HCT116 (cell line): ENCODE measurements around the gene GLDN. TPM values are rescaled to one million over a fixed set of nuclear protein-coding genes. Genes with fewer than 3 reads are reported as not detected.

Source experiments
- ATAC-seq: fragments of 200-7000 bp; cut with Tn5 transposase; 2 replicates; pipeline ENCODE4 v1.9.1; 2020; ENCODE audit warnings: mild to moderate bottlenecking, moderate library complexity
- BruUV-seq: library from RNA; stranded (reverse); fragments of 400-500 nt; replicated peaks from 2 replicates; lab custom pipeline; 2021; lab: Mats Ljungman, UMichigan
- CTCF ChIA-PET: fragments of 300-600 bp; sonication (Branson Sonifier 250); formaldehyde crosslinking; loops from one replicate; lab custom pipeline; 2021; ENCODE audit warnings: antibody characterized with exemption; lab: Charles Lee
- POLR2A ChIA-PET: fragments of 300-600, 350-600 bp; sonication (Branson Sonifier 250); formaldehyde crosslinking; loops from one replicate; lab custom pipeline; 2021; ENCODE audit warnings: antibody characterized with exemption; lab: Charles Lee
- RAD21 ChIA-PET, 2 experiments: fragments of 300-600 bp; sonication (Branson Sonifier 250); formaldehyde crosslinking; loops; one replicate each; lab custom pipeline; 2023; ENCODE audit warnings: low total read pairs in 2 of 2; ENCODE audit not compliant: uncharacterized antibody in 2 of 2, unreplicated experiment in 2 of 2, low non-redundant PET in 1 of 2; lab: Charles Lee
- DNase-seq: peaks from one replicate; pipeline ENCODE4 v3.0.0-alpha.2; 2010; ENCODE audit warnings: low read depth, low spot score
- H2AFZ ChIP-seq: fragments of 200-600 bp; shearing (Covaris generic), sonication (generic); 2 replicates; pipeline ENCODE4 v1.6.1; 2017; ENCODE audit warnings: low read depth, mixed run types, mixed read lengths, antibody characterized with exemption, low read length; ENCODE audit not compliant: poor library complexity, severe bottlenecking
- H3K27ac ChIP-seq: 2 replicates; pipeline ENCODE4 v1.5.1; 2012; ENCODE audit warnings: low read depth, low read length
- H3K27me3 ChIP-seq: fragments of 200-600 bp; sonication (generic); 2 replicates; pipeline ENCODE4 v1.6.1; 2016; ENCODE audit warnings: mixed run types, low read length, mixed read lengths; ENCODE audit not compliant: insufficient read depth
- H3K36me3 ChIP-seq, 2 experiments: fragments of 200-500 bp in 1 of 2; fragments of 200-600 bp in 1 of 2; sonication (Bioruptor generic) in 1 of 2; sonication (generic) in 1 of 2; 2 replicates each; pipeline versions ENCODE4 v1.5.1 to v1.6.1; 2014 to 2016; ENCODE audit warnings: low read length in 2 of 2, inconsistent platforms in 1 of 2, mixed read lengths in 1 of 2, mixed run types in 1 of 2; ENCODE audit not compliant: insufficient read depth in 2 of 2, control insufficient read depth in 1 of 2
- H3K4me1 ChIP-seq, 2 experiments: fragments of 200-600 bp in 1 of 2; sonication (generic) in 1 of 2; 2 replicates each; pipeline versions ENCODE4 v1.5.1 to v1.6.1; 2012 to 2017; ENCODE audit warnings: low read length in 2 of 2, inconsistent platforms in 1 of 2, mild to moderate bottlenecking in 1 of 2, mixed read lengths in 1 of 2, mixed run types in 1 of 2, moderate library complexity in 1 of 2; ENCODE audit not compliant: insufficient read depth in 2 of 2, control insufficient read depth in 1 of 2
- H3K4me2 ChIP-seq: fragments of 200-600 bp; sonication (generic); 2 replicates; pipeline ENCODE4 v1.6.1; 2017; ENCODE audit warnings: mixed run types, low read length, mixed read lengths
- H3K4me3 ChIP-seq, 2 experiments: fragments of 200-600 bp in 1 of 2; sonication (generic) in 1 of 2; replicated peaks in 1 of 2; 2 replicates each; pipeline ENCODE4 v1.5.1; 2011 to 2016; ENCODE audit warnings: low read length in 2 of 2, control low read depth in 1 of 2, low read depth in 1 of 2, mild to moderate bottlenecking in 1 of 2, mixed read lengths in 1 of 2, mixed run types in 1 of 2
- H3K79me2 ChIP-seq: fragments of 200-600 bp; sonication (generic); 2 replicates; pipeline ENCODE4 v1.6.1; 2017; ENCODE audit warnings: mild to moderate bottlenecking, mixed run types, low read length, moderate library complexity, mixed read lengths; ENCODE audit not compliant: insufficient read depth
- H3K9ac ChIP-seq: fragments of 200-600 bp; sonication (generic); 2 replicates; pipeline ENCODE4 v1.6.1; 2016; ENCODE audit warnings: low read length, mixed read lengths
- H3K9me2 ChIP-seq: fragments of 200-600 bp; sonication (generic), shearing (Covaris generic); 2 replicates; pipeline ENCODE4 v1.6.1; 2017; ENCODE audit warnings: mixed run types, mild to moderate bottlenecking, moderate library complexity; ENCODE audit not compliant: insufficient read depth
- H3K9me3 ChIP-seq, 2 experiments: fragments of 200-500 bp in 1 of 2; fragments of 200-600 bp in 1 of 2; sonication (Bioruptor generic) in 1 of 2; sonication (generic) in 1 of 2; 2 replicates each; pipeline ENCODE4 v1.6.1; 2014 to 2017; ENCODE audit warnings: low read length in 2 of 2, mixed read lengths in 2 of 2, inconsistent platforms in 1 of 2, low read depth in 1 of 2, mild to moderate bottlenecking in 1 of 2, mixed run types in 1 of 2, moderate library complexity in 1 of 2; ENCODE audit not compliant: control insufficient read depth in 1 of 2, insufficient read depth in 1 of 2
- H4K20me1 ChIP-seq: fragments of 200-600 bp; sonication (generic), shearing (Covaris generic); 2 replicates; pipeline ENCODE4 v1.6.1; 2017; ENCODE audit warnings: mixed run types, mild to moderate bottlenecking, moderate library complexity; ENCODE audit not compliant: insufficient read depth
- CTCF ChIP-seq, 3 experiments: fragments of 200-600 bp in 1 of 3; sonication (generic) in 1 of 3; IDR thresholded peaks in 2 of 3; conservative IDR thresholded peaks in 1 of 3; 2 replicates each; pipeline ENCODE4 v1.5.1; 2012 to 2017; ENCODE audit warnings: low read depth in 2 of 3, low read length in 2 of 3, antibody characterized with exemption in 1 of 3, borderline replicate concordance in 1 of 3, control low read depth in 1 of 3, mild to moderate bottlenecking in 1 of 3, mixed read lengths in 1 of 3, mixed run types in 1 of 3, moderate library complexity in 1 of 3; ENCODE audit not compliant: insufficient read depth in 1 of 3
- EGR1 ChIP-seq: IDR thresholded peaks from 2 replicates; pipeline ENCODE4 v1.6.1; 2012; ENCODE audit warnings: low read depth
- EZH2phosphoT487 ChIP-seq: fragments of 200-600 bp; IDR thresholded peaks from 2 replicates; pipeline ENCODE4 v1.6.1; 2018; ENCODE audit warnings: antibody characterized with exemption, borderline replicate concordance
- FOSL1 ChIP-seq: IDR thresholded peaks from 2 replicates; pipeline ENCODE4 v1.6.1; 2012; ENCODE audit warnings: low read depth
- RAD21 ChIP-seq: IDR thresholded peaks from 2 replicates; pipeline ENCODE4 v1.6.1; 2012; ENCODE audit warnings: low read depth, mild to moderate bottlenecking
- REST ChIP-seq: IDR thresholded peaks from 2 replicates; pipeline ENCODE4 v1.6.1; 2012; ENCODE audit warnings: low read depth
- ZBTB33 ChIP-seq: IDR thresholded peaks from 2 replicates; pipeline ENCODE4 v1.6.1; 2011; ENCODE audit warnings: mild to moderate bottlenecking, low read length, moderate library complexity; ENCODE audit not compliant: insufficient replicate concordance; ENCODE audit errors: extremely low read depth
- intact Hi-C: fragments of 100-400 bp; cut with micrococcal nuclease; formaldehyde crosslinking; loops from 2 replicates; pipeline ENCODE4 v1.10.0; 2022
- total RNA-seq: library from RNA; stranded (reverse); gene quantifications from one replicate; pipeline ENCODE4 v1.2.1, GENCODE V29; 2021; ENCODE audit not compliant: unreplicated experiment

GLDN gene
- total RNA-seq, 1 experiment from 2014 or later: 3.0 TPM

GRCh38 chr15:51307811-51308210 is 33.6 kb upstream of the GLDN start:
- intact Hi-C loops: no loop called here
- H4K20me1 ChIP-seq: no peaks in the 10 kb centered on the region
- H3K36me3 ChIP-seq: no peaks in the 10 kb centered on the region
- DNase-seq (no peak), ATAC-seq (no peak)
- BruUV-seq: no TSS peak
- H3K27ac ChIP-seq: no peak overlapping the region
- no peak overlapping the region for H3K4me3 ChIP-seq
- RAD21 ChIA-PET: no interaction called here
- H2AFZ ChIP-seq: no peak overlapping the region
- H3K4me2 ChIP-seq: no peak overlapping the region
- no peaks in the 10 kb centered on the region for H3K79me2 ChIP-seq
- H3K9ac ChIP-seq: no peak overlapping the region
- TF ChIP-seq EGR1 (no peak), EZH2phosphoT487 (no peak), REST (no peak)
- H3K4me1 ChIP-seq: peaks cover 3 to 5% of the 10 kb centered on the region in 2 experiments
- no peaks in the 10 kb centered on the region for H3K9me3 ChIP-seq
- POLR2A ChIA-PET: no interaction called here
- no peaks in the 10 kb centered on the region for H3K9me2 ChIP-seq
- CTCF ChIA-PET: no interaction called here
- H3K27me3 ChIP-seq: peaks cover 3% of the 10 kb centered on the region; the same call in 1 of the 2 replicates

GRCh38 chr15:51310064-51310463 is 31.4 kb upstream of the GLDN start:
- no peak for ATAC-seq
- CTCF ChIA-PET: no interaction called here
- no TSS peak for BruUV-seq
- POLR2A ChIA-PET: no interaction called here
- H3K4me2 ChIP-seq: no peak overlapping the region
- no peaks in the 10 kb centered on the region for H3K36me3 ChIP-seq
- H4K20me1 ChIP-seq: no peaks in the 10 kb centered on the region
- H3K9me3 ChIP-seq: no peaks in the 10 kb centered on the region
- no peak overlapping the region for H3K9ac ChIP-seq
- DNase-seq: no peak
- RAD21 ChIA-PET: no interaction called here
- peaks cover 3% of the 10 kb centered on the region; the same call in 1 of the 2 replicates for H3K27me3 ChIP-seq
- H3K4me3 ChIP-seq: no peak overlapping the region
- H3K27ac ChIP-seq: no peak overlapping the region
- H3K9me2 ChIP-seq: no peaks in the 10 kb centered on the region
- peaks cover 7 to 11% of the 10 kb centered on the region in 2 experiments for H3K4me1 ChIP-seq
- H2AFZ ChIP-seq: no peak overlapping the region
- no peaks in the 10 kb centered on the region for H3K79me2 ChIP-seq
- intact Hi-C loops: no loop called here
- TF ChIP-seq RAD21: no peak
- no peak for TF ChIP-seq CTCF (IDR thresholded peaks at IDR 0.05 in 2 of 3, conservative IDR thresholded peaks at IDR 0.05 in 1 of 3; ENCODE audit: borderline replicate concordance in 1 of 3, insufficient read depth in 1 of 3, low read depth in 2 of 3, low read length in 2 of 3)
- no peak for TF ChIP-seq FOSL1
- no peak for TF ChIP-seq ZBTB33
- no peak for TF ChIP-seq REST
